ENCODE results near the gene CMTM5. TPM values are rescaled to one million over a fixed set of nuclear protein-coding genes. Genes with fewer than 3 reads are reported as not detected.

Gene CMTM5
- total and polyA plus RNA-seq, 2 donors (not counting 3 experiments of a cell fraction or from before 2014, with no cell fraction given): not detected

- Histone ChIP-seq H3K4me3 (replicated peaks in 1 of 3; ENCODE audit: insufficient read depth in 1 of 3, low read depth in 1 of 3, low read length in 3 of 3) (no peak overlapping the region), H2AFZ (ENCODE audit: low read depth, low read length) (no peak overlapping the region), H3K9ac (replicated peaks; ENCODE audit: extremely low read depth, insufficient read depth, low read length) (no peak overlapping the region), H3K27me3 (ENCODE audit: control insufficient read depth in 2 of 2, insufficient read depth in 2 of 2, low read length in 2 of 2) (no peaks in the 10 kb centered on the region), H3K4me1 (ENCODE audit: control insufficient read depth, extremely low read depth, insufficient read depth, low read length) (no peaks in the 10 kb centered on the region), H4K20me1 (replicated peaks; ENCODE audit: control insufficient read depth, extremely low read depth, insufficient read depth, low read length) (no peaks in the 10 kb centered on the region), H3K9me3 (replicated peaks; ENCODE audit: control insufficient read depth, insufficient read depth, low read length) (no peaks in the 10 kb centered on the region), H3K36me3 (ENCODE audit: control insufficient read depth in 2 of 2, extremely low read depth in 1 of 2, insufficient read depth in 2 of 2, low read length in 2 of 2) (no peaks in the 10 kb centered on the region), H3K27ac (ENCODE audit: insufficient read depth, low read depth, low read length) (no peak overlapping the region), H3K4me2 (ENCODE audit: insufficient read depth, low read length) (no peak overlapping the region), H3K9me1 (replicated peaks; ENCODE audit: control insufficient read depth, extremely low read depth, insufficient read depth, low read length) (no peaks in the 10 kb centered on the region), H3K79me2 (ENCODE audit: control insufficient read depth, insufficient read depth, low read length) (no peaks in the 10 kb centered on the region)
- POLR2A ChIA-PET: no interaction called here
- DNase-seq (ENCODE audit: low read depth, low spot score) (no peak), FAIRE-seq (no peak)
- CTCF ChIA-PET: interaction anchor here (1.1 kb wide), 1 partner anchor 10 kb away, joined by 4 read pairs; no protein-coding TSS in a partner anchor
- intact Hi-C loops (cut with micrococcal nuclease): no loop called here
- BruUV-seq (replicated peaks): no TSS peak
- dilution Hi-C loops (cut with MboI; ENCODE audit: extremely low pct_ligation_motif_present, low sequenced_read_pairs): no loop called here
- TF ChIP-seq POLR2A (IDR thresholded peaks at IDR 0.05; ENCODE audit: low read depth, low read length) (no peak), JUN (IDR thresholded peaks at IDR 0.05; ENCODE audit: borderline replicate concordance, insufficient read depth, insufficient read length, low read depth) (no peak), MYC (IDR thresholded peaks at IDR 0.05; ENCODE audit: low read depth, low read length) (no peak), GATA2 (IDR thresholded peaks at IDR 0.05; ENCODE audit: insufficient read depth, insufficient read length, low read depth, low read length) (no peak), CTCF (IDR thresholded peaks at IDR 0.05; ENCODE audit: extremely low read depth in 1 of 2, insufficient read depth in 1 of 2, low read depth in 1 of 2, low read length in 2 of 2) (no peak), POLR2AphosphoS5 (IDR thresholded peaks at IDR 0.05; ENCODE audit: insufficient read depth, low read depth, low read length) (no peak), MAX (IDR thresholded peaks at IDR 0.05; ENCODE audit: insufficient read depth, insufficient read length) (no peak), FOS (IDR thresholded peaks at IDR 0.05; ENCODE audit: borderline replicate concordance, insufficient read depth, low read length) (no peak), EZH2 (IDR thresholded peaks at IDR 0.05; ENCODE audit: borderline replicate concordance, low read depth, low read length, severe bottlenecking) (no peak)
Observed at GRCh38 chr14:23384364-23385080, 7.7 kb downstream of the CMTM5 start.
